Skeletal muscle tissue (tissue), 4 donors: ENCODE results near the gene SSX2IP. TPM values are rescaled to one million over a fixed set of nuclear protein-coding genes. Genes with fewer than 3 reads are reported as not detected.
A peak's percentile ranks its signal among the peaks of the same experiment; 100 is the strongest.
"Not testable (repeated sequence)": the region's sequence is repeated elsewhere in the genome, so short reads cannot be mapped to it uniquely, and the experiment has no call there.

Experiments used
- H3K27ac ChIP-seq: one replicate; pipeline ENCODE4 v1.7.0; 2013; ENCODE audit warnings: mild to moderate bottlenecking, low read depth, low read length, inconsistent platforms
- H3K27me3 ChIP-seq, 3 donors: one replicate each; pipeline ENCODE4 v1.7.0; 2013; ENCODE audit warnings: low read length in 3 of 3; ENCODE audit not compliant: control insufficient read depth in 3 of 3, insufficient read depth in 3 of 3
- H3K36me3 ChIP-seq, 3 donors: one replicate each; pipeline ENCODE4 v1.7.0; 2013; ENCODE audit warnings: low read length in 3 of 3; ENCODE audit not compliant: control insufficient read depth in 3 of 3, insufficient read depth in 3 of 3
- H3K4me1 ChIP-seq, 3 donors: one replicate each; pipeline ENCODE4 v1.7.0; 2013; ENCODE audit warnings: low read length in 3 of 3, mild to moderate bottlenecking in 3 of 3; ENCODE audit not compliant: control insufficient read depth in 3 of 3, insufficient read depth in 3 of 3
- H3K4me3 ChIP-seq, 3 donors: one replicate each; pipeline ENCODE4 v1.7.0; 2013; ENCODE audit warnings: low read length in 3 of 3
- H3K9ac ChIP-seq, 3 donors: one replicate each; pipeline ENCODE4 v1.7.0; 2013; ENCODE audit warnings: low read length in 3 of 3, mild to moderate bottlenecking in 3 of 3, moderate library complexity in 2 of 3, low read depth in 1 of 3
- H3K9me3 ChIP-seq, 3 donors: one replicate each; pipeline ENCODE4 v1.7.0; 2013; ENCODE audit warnings: low read length in 3 of 3; ENCODE audit not compliant: control insufficient read depth in 3 of 3
- total RNA-seq: library from RNA; depleted of rRNA; stranded (reverse); fragments of >200 nt; gene quantifications from one replicate; pipeline ENCODE4 v1.2.3, GENCODE V29; 2014
- donor health status: Osteomylitis.

Gene SSX2IP, protein sequence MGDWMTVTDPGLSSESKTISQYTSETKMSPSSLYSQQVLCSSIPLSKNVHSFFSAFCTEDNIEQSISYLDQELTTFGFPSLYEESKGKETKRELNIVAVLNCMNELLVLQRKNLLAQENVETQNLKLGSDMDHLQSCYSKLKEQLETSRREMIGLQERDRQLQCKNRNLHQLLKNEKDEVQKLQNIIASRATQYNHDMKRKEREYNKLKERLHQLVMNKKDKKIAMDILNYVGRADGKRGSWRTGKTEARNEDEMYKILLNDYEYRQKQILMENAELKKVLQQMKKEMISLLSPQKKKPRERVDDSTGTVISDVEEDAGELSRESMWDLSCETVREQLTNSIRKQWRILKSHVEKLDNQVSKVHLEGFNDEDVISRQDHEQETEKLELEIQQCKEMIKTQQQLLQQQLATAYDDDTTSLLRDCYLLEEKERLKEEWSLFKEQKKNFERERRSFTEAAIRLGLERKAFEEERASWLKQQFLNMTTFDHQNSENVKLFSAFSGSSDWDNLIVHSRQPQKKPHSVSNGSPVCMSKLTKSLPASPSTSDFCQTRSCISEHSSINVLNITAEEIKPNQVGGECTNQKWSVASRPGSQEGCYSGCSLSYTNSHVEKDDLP
- 7.8 TPM for total RNA-seq

- no peaks in the 10 kb centered on the region for H3K9me3 ChIP-seq
- peak within 1 kb of the TSS; percentile 63 for H3K27ac ChIP-seq
- H3K36me3 ChIP-seq: no peaks in the 10 kb centered on the region
- peaks cover 6 to 12% (median 7%) of the 10 kb centered on the region in 3 donors for H3K4me1 ChIP-seq
- H3K27me3 ChIP-seq: no peaks in the 10 kb centered on the region
- H3K4me3 ChIP-seq: peak within 1 kb of the TSS; percentile 78 to 82 (median 81)
- peak within 1 kb of the TSS; percentile 78 to 84 (median 82) for H3K9ac ChIP-seq
Measured at GRCh38 chr1:84690397-84691121, at the start of gene SSX2IP. Gene SSX2IP, minus strand, starts transcription at chr1:84690461. Its CDS starts 19,242 bp downstream, at chr1:84671219.

GRCh38 chr1:84738237-84738636 lies 48.0 kb upstream of the SSX2IP start:
- no peaks in the 10 kb centered on the region for H3K36me3 ChIP-seq
- no peaks in the 10 kb centered on the region for H3K27me3 ChIP-seq
- no peak overlapping the region for H3K27ac ChIP-seq
- H3K4me3 ChIP-seq: no peak overlapping the region
- no peaks in the 10 kb centered on the region for H3K4me1 ChIP-seq
- H3K9ac ChIP-seq: no peak overlapping the region
- no peaks in the 10 kb centered on the region for H3K9me3 ChIP-seq

DNA sequence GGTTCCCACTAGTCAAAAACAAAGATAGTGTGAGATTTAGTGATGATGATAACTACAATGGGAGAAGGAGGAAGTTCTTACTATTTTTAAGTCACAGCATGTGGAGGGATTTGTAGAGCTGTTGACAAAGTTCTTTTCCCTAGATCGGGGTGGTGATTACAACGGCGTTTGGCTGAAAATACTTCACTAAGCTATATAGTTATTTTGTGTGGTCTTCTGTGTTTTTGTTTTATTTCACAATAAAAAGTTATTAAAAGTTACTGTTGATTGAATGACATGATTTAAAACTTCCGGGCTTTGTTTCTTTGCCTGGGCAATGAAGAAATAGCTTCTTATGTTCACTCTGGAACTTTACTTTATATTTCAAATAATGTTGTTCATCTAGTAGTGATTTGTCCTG lies 47.3 kb upstream of the SSX2IP start:
- H3K4me3 ChIP-seq: no peak overlapping the region
- H3K4me1 ChIP-seq: no peaks in the 10 kb centered on the region
- H3K9ac ChIP-seq: no peak overlapping the region
- H3K9me3 ChIP-seq: no peaks in the 10 kb centered on the region
- no peaks in the 10 kb centered on the region for H3K36me3 ChIP-seq
- no peak overlapping the region for H3K27ac ChIP-seq
- no peaks in the 10 kb centered on the region for H3K27me3 ChIP-seq

DNA sequence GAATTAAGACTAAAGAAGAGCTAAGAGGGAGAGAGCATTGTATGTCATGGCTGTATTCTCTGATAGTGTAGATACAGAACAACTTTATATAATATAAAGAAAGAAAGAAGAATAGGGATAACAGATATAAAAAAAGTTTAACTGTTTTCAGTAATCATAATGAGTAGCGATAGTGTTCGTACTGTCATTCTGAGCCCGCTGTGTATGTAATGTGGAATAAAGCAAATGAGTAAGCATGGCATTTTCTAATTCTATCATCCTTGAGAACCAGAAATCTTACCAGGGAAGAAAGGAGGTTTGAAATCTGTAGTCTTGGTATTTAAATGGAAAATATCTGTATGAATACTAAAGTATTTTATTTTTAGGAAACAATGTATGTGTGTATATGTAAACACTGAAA lies 46.7 kb upstream of the SSX2IP start:
- Histone ChIP-seq H3K36me3 (no peaks in the 10 kb centered on the region), H3K4me3 (no peak overlapping the region), H3K27me3 (no peaks in the 10 kb centered on the region), H3K4me1 (no peaks in the 10 kb centered on the region), H3K27ac (no peak overlapping the region), H3K9ac (no peak overlapping the region), H3K9me3 (no peaks in the 10 kb centered on the region)

DNA sequence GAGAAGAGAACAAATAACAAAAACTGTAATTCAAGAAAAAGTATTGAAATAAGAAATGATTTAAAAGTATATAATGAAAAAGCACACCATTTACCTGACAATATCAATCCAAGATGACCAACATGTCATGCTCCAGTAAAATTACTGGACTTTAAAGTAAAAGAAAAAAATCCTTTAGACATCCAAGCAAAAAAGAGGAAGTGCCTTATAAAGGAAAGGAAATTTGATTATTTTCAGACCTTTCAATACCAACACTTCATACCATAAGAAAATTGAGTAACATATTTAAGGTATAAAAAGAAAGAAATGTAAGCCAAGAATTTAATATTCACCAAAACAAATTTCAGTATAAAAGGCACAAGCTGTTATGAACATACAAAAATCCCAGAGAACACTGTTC lies 46.2 kb upstream of the SSX2IP start:
- Histone ChIP-seq H3K9me3 (no peaks in the 10 kb centered on the region), H3K27me3 (no peaks in the 10 kb centered on the region), H3K4me1 (no peaks in the 10 kb centered on the region), H3K36me3 (no peaks in the 10 kb centered on the region), H3K9ac (no peak overlapping the region), H3K27ac (no peak overlapping the region), H3K4me3 (no peak overlapping the region)

DNA sequence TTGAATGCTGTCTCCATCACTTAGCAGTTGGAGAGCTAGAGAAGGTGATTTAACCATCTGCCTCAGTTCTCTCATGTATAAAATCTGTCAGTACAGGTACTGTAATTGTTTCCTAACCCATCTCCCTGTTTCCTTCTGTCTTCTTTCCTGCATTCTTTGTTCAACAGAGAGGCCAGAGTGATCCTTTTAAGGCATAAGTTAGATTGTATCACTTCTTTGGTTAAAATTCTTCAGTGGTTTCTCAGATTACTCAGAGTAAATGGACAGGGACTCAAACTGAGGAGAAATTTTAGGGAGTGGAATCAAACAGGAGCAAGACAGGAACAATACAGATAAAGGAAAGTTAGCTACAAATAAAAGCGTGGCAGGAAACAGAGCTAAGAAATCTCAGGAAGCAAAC lies 45.2 kb upstream of the SSX2IP start:
- Histone ChIP-seq H3K4me1 (no peaks in the 10 kb centered on the region), H3K27me3 (no peaks in the 10 kb centered on the region), H3K27ac (no peak overlapping the region), H3K9ac (no peak overlapping the region), H3K4me3 (no peak overlapping the region), H3K36me3 (no peaks in the 10 kb centered on the region), H3K9me3 (no peaks in the 10 kb centered on the region)

- no peaks in the 10 kb centered on the region for H3K9me3 ChIP-seq
- H3K4me3 ChIP-seq: no peak overlapping the region
- H3K4me1 ChIP-seq: no peaks in the 10 kb centered on the region
- H3K27ac ChIP-seq: no peak overlapping the region
- no peaks in the 10 kb centered on the region for H3K27me3 ChIP-seq
- H3K9ac ChIP-seq: no peak overlapping the region
- no peaks in the 10 kb centered on the region for H3K36me3 ChIP-seq
Measured at GRCh38 chr1:84732520-84732919, 42.3 kb upstream of the SSX2IP start.

- Histone ChIP-seq H3K27me3 (no peaks in the 10 kb centered on the region), H3K4me1 (no peaks in the 10 kb centered on the region), H3K4me3 (no peak overlapping the region), H3K9ac (no peak overlapping the region), H3K9me3 (no peaks in the 10 kb centered on the region), H3K27ac (no peak overlapping the region), H3K36me3 (no peaks in the 10 kb centered on the region)
Measured at GRCh38 chr1:84731519-84731918, 41.3 kb upstream of the SSX2IP start.

- H3K9me3 ChIP-seq, H3K27me3 ChIP-seq, H3K27ac ChIP-seq, H3K36me3 ChIP-seq, H3K4me1 ChIP-seq, H3K4me3 ChIP-seq, H3K9ac ChIP-seq: not testable (repeated sequence)
Measured at GRCh38 chr1:84727711-84728110, 37.5 kb upstream of the SSX2IP start.
